IPS-NIHi7 (cell line): ENCODE results near the gene APMAP.

Source experiments
- DNase-seq: peaks from one replicate; pipeline ENCODE4 v3.0.0; 2012; ENCODE audit warnings: mixed read lengths; ENCODE audit errors: extremely low spot score

Gene APMAP

DNA sequence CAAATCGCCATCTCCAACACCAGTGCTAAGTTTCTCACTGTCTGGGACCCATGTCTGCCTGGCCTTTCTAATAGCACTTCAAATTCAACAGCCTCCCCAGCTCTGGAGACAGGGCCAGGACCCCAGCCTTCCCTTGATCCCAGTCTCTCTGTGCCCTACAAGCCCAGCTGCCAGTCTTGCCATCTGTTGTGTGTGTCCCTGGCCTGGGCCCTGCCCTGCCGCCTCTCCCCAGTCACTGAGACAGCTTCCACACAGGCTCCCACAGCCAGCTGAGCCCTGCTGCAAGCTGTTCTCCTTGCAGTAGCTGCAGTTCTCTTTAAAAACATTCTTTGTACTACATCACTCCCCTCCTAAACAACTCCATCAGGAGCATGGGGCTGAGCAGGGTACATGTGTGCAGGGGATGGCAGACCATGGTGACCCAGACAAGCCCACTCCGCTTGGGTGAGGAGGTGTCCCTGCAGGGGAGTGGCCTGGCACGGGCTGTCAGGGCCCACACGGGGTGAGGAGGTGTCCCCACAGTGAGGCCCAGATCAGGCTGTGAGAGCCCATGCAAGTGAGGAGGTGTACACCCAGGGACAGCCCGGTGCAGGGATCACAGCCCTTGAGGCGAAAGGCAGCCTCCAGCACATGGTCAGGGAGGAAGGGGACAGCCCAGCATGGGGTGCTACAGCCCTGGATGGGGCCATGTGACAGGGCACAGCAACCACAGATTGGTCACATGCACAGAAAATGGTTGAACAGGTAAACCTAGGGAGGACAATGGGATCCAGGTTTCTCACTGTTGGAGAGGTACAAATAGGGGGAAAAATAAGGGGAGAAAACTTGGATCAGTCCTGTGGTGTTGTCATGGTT lies 27.3 kb downstream of the APMAP start:
- DNase-seq: no peak

GRCh38 chr20:24964506-24964840 lies 28.1 kb downstream of the APMAP start:
- DNase-seq: no peak

DNA sequence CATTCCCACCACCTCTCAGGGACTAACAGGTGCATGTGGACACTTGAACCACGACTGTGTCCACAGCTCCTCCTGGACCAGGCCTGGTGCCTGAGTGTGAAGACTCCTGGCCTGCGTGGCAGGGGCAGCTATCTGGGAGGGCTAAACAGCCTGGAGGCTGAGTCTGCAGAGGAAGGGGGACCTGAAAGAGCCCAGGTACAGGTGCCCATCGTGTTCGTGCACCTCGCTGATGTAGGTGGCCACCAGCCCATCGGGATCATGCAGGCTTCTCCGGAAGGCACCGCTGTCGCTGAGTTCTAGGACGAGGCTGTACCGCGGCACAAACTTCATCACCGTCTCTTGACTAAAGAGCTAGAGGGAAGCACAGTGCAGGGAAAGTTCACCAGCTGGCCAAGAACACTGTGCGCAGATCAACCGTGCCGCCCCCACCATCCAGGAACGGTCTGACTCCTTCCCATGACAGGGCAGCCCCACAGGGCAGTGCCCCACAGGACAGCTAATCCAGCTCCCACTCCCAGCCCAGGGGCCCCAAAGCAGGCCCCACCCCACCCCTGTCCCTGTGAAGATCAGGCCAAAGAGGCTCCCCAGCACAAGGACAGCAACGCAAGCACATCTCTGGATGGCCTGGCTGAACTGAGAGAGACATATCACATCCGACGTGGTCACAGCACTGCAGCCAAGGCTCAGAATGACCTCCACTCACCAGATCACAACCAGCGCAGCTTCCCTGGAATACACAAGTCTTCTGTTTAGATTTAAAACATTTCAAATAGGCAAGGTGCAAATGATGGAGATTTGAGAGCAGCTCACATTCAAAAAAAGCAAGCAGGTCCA lies 28.7 kb downstream of the APMAP start:
- no peak for DNase-seq

GRCh38 chr20:24962510-24962909 lies 30.0 kb downstream of the APMAP start:
- DNase-seq: no peak

DNA sequence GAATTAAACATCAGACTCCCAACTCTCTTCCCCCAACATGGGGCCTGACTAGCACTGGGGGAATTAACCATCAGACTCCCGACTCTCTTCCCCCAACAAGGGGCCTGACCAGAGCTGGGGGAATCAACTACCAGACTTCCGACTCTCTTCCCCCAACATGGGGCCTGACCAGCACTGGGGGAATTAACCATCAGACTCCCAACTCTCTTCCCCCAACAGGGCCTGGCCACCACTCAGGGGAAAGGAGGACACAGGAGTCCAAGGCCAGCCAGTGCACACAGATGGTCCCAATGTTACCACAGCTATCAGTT lies 30.4 kb downstream of the APMAP start:
- DNase-seq: no peak

DNA sequence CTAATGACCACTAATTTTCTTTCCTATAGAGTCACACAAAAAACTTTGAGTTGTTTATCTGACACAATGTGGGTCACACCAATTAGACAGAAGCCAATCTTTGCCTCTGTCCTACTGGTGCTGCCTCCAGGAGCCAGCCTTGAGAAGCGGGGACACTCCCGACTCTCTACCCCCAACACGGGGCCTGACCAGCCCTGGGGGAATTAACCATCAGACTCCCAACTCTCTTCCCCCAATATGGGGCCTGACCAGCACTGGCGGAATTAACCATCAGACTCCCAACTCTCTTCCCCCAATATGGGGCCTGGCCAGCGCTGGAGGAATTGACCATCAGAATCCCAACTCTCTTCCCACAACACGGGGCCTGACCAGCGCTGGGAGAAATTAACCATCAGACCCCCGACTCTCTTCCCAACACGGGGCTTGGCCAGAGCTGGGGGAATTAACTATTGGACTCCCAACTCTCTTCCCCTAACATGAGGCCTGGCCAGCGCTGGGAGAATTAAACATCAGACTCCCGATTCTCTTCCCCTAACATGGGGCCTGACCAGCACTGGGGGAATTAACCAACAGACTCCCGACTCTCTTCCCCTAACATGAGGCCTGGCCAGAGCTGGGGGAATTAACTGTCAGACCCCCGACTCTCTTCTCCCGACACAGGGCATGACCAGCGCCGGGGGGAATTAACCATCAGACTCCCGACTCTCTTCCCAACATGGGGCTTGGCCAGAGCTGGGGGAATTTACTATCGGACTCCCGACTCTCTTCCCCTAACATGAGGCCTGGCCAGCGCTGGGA lies 31.0 kb downstream of the APMAP start:
- no peak for DNase-seq

- no peak for DNase-seq
Measured at GRCh38 chr20:24960861-24961260, 31.7 kb downstream of the APMAP start.

DNA sequence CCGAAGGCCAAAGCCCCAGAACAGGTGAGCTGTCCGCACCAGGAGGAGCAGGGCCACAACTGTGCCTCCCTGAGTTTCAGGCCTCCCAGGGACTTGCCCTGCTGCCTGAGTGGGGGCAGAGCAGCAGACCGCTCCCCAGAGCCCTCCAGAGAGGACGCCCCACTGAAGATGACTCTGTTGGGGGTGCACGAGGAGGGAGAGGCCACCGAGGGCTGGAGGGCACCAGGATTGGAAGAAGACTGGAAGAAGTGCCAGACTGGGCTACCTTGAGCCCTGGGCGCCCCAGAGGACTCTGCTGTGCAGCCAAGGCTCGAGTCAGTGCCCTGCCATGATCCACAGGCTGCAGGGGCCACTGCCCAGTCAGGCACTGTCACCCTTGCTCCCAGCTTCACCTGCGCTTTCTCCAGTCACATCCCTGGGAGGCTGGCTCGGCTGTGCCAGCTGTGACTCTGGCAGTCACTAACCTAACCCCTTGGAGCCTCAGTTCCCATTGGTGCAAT lies 32.2 kb downstream of the APMAP start:
- no peak for DNase-seq

GRCh38 chr20:24959591-24960301 lies 32.8 kb downstream of the APMAP start:
- no peak for DNase-seq

GRCh38 chr20:24958506-24959385 lies 33.8 kb downstream of the APMAP start:
- DNase-seq: no peak

DNA sequence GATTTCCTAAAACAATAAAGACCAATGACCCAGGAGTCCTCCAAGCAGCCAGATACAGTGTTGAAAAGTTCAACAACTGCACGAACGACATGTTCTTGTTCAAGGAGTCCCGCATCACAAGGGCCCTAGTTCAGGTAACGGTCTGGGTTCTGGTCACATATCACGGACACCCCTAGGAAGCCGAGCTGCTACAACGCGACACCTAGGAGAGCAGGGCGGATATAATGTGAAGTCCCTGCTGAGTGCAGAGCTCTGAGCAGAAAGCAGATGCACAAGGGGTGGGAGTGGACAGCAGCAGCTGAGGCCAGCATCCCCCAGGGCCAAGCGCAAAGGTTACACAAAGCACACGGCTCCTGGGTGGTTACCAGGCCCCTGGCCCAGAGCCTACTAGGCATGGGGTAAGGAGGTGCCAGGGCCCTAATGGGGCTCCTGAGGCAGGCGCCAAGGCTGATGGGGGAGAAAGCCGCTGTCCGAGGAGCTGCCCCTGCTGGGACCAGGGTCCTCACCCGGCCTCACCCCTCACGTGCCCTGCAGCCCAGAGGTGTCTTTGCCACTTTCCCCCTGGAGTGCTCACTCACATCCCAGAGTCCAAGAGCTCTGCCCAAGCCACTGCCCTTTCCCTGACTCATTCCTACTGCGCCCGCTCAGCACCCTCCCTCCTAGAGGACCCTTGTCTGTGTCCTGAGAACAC lies 35.1 kb downstream of the APMAP start:
- no peak for DNase-seq

DNA sequence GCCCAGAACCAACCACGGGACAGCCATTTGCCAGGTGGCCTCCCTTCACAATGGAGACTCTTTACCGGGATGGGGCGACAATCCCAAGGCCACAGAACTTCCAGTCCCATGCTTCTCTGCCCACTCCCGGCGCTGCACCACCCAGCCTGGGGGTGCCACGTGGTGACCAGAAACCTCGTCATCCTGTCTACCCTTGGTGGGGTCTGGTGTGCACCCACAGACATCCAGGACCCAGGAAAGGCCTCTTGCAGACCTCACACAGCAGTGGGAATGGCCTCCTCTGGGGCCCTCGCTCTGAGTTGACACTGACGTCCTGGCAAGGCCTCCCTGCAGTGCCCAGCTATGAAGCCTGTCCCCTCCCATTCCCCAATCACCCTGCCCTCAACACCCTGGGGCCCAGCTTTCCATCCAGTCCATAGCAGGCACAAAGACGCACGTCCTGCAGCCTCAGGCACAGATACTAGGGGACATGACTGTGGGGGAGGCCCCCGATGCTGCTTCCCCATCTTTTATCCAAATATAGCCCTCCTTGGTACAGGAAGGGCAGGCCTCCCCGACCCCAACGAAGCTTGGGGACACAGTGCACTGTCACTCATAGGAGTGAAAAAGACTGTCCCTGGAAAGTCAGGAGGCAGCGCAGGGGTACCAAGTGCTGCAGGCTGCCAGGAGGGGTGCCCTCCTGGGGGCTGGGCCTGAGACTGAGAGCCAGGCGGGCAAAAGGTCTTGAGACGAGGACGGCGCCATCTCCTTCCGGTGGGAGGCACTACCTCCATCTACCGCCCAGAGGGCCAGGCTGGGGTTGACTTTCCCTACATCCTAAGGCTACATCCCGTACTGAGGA lies 36.3 kb downstream of the APMAP start:
- no peak for DNase-seq

- no peak for DNase-seq
Measured at GRCh38 chr20:24955045-24955444, 37.5 kb downstream of the APMAP start.

DNA sequence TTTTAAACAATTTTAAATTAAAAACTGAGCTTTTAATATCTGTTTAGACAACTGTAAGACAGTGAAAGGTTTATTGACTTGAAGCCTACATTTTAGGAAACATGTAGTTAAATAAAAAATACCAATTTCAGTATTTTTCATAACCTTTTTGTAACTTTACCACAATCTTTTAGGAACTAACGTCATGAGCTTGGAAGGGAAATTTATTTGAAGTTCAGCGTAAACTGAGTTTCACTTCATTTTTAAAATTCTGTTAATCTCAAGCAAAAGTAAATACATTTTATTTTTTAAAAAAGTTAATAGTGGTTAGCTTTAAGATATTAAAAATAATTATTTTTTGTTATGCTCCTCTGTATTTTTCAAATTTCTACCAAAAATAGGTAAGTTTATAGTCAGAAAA lies 38.0 kb downstream of the APMAP start:
- no peak for DNase-seq

GRCh38 chr20:24954151-24954550 lies 38.4 kb downstream of the APMAP start:
- no peak for DNase-seq

DNA sequence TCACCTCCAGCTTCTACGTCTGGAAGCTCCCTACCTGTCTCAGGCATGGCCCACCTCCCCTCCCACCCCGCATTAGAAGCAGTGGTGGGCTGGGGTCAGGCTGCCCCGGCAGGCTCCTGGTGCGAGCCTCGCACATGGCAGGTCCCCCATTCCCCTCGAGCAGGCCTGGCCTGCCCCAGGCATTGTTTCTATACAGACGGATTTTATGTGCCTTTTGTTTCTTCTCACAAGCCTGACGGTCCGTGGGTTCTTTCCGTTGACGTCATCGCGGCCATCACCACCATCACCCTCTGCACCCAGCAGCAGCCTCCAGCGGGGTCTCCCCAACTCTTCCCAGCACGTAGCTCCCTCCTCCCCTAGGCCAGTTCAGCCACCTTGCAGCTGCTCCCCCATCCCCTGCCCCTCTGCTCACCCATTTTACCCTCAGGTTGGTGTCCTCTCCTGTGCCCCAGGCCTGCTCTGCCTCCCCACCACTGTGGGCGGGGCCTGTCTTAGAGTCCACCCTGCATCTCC lies 38.9 kb downstream of the APMAP start:
- DNase-seq: no peak

DNA sequence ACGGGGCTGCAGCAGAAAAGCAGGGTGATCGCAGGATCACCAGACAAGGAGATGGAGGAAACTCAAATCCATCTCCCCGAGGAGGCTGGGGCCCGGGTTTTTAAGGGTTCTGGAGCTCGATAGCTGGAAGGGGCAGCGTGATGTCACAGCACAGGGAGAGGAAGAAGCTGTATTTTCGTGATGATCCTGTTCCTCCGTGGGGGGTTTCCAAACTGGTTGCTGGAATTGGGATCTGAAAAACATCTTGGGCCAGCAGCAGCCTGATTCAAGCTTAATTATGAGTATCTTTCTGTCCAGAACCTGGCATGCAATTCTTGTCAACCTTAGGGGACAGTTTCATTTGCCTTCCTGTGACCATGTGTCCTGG lies 39.4 kb downstream of the APMAP start:
- DNase-seq: no peak

- no peak for DNase-seq
Measured at GRCh38 chr20:24952376-24953208, 40.0 kb downstream of the APMAP start.
